Spleen (tissue), 11 donors: ENCODE data around the gene CPN2. TPM values are rescaled to one million over a fixed set of nuclear protein-coding genes. Genes with fewer than 3 reads are reported as not detected.

Experiments
- DNase-seq: peaks from one replicate; pipeline ENCODE4 v3.0.0-alpha.2; 2020
- H3K27ac ChIP-seq, 8 donors: fragments of 200-600 bp; sonication (generic) in 7 of 8; 1 replicate in 4 of 8; 2 replicates in 4 of 8; pipeline versions ENCODE4 v1.5.0 to v1.8.0; 2016 to 2021; ENCODE audit warnings: inconsistent platforms in 4 of 8, mild to moderate bottlenecking in 4 of 8, moderate library complexity in 1 of 8
- H3K27me3 ChIP-seq, 7 donors: fragments of 200-600 bp; sonication (generic) in 6 of 7; replicated peaks in 1 of 7; 1 replicate in 4 of 7; 2 replicates in 3 of 7; pipeline versions ENCODE4 v1.5.0 to v1.8.0; 2016 to 2021; ENCODE audit warnings: inconsistent platforms in 3 of 7, mild to moderate bottlenecking in 1 of 7
- H3K36me3 ChIP-seq, 6 donors: fragments of 200-600 bp; sonication (generic) in 5 of 6; 1 replicate in 4 of 6; 2 replicates in 2 of 6; pipeline versions ENCODE4 v1.5.0 to v1.8.0; 2016 to 2021; ENCODE audit warnings: inconsistent platforms in 2 of 6
- H3K4me1 ChIP-seq, 6 donors: fragments of 200-600 bp; sonication (generic) in 5 of 6; 1 replicate in 3 of 6; 2 replicates in 3 of 6; pipeline versions ENCODE4 v1.5.0 to v1.8.0; 2016 to 2021; ENCODE audit warnings: inconsistent platforms in 3 of 6
- H3K4me3 ChIP-seq, 8 donors: fragments of 200-600 bp; sonication (generic) in 7 of 8; 1 replicate in 4 of 8; 2 replicates in 4 of 8; pipeline versions ENCODE4 v1.5.0 to v1.8.0; 2016 to 2021; ENCODE audit warnings: inconsistent platforms in 4 of 8, mild to moderate bottlenecking in 4 of 8, moderate library complexity in 2 of 8
- H3K9me3 ChIP-seq, 8 donors: fragments of 200-600 bp; sonication (generic) in 7 of 8; 1 replicate in 4 of 8; 2 replicates in 4 of 8; pipeline versions ENCODE4 v1.5.0 to v1.8.0; 2016 to 2021; ENCODE audit warnings: inconsistent platforms in 4 of 8
- POLR2A ChIP-seq, 3 donors: fragments of 450-650 bp; IDR thresholded peaks; one replicate each; pipeline ENCODE4 v1.5.1; 2017; ENCODE audit warnings: antibody characterized with exemption in 3 of 3, mild to moderate bottlenecking in 1 of 3
- POLR2AphosphoS5 ChIP-seq, 3 donors: sonication (generic); formaldehyde crosslinking; IDR thresholded peaks; one replicate each; pipeline ENCODE4 v1.5.1; 2017; ENCODE audit warnings: antibody characterized with exemption in 3 of 3
- WGBS, 5 donors: extraction: QIAGEN DNeasy Blood & Tissue Kit in 3 of 5; methylation state at CpG; one replicate each; pipeline versions ENCODE4 v1.1.5 to v1.1.7; 2013 to 2018; 5-methylcytosine and 5-hydroxymethylcytosine counted together
- intact Hi-C: fragments of 100-400 bp; cut with DNase I; formaldehyde crosslinking; loops from one replicate; pipeline ENCODE4 v1.15.0; 2023; ENCODE audit warnings: low total_unique reads
- polyA plus RNA-seq, 3 donors: library from polyadenylated mRNA; stranded (reverse); fragments of 200-250 nt; gene quantifications; one replicate each; pipeline ENCODE4 v1.2.1, GENCODE V29; 2013
- total RNA-seq, 7 donors: library from RNA; depleted of rRNA in 3 of 7; stranded (reverse); fragments of >200 nt in 3 of 7; fragmentation: NEBNext Ultra II Directional in 4 of 7; extraction: Animal tissue kit (Norgen Biotek cat#: 25700) in 4 of 7; gene quantifications; one replicate each; pipeline versions ENCODE4 v1.1.0 to v1.2.1, GENCODE V29; 2016 to 2021
- TF ChIP-seq, protein P1 (sequence below), 11 experiments: fragments of 200-600 bp in 7 of 11; fragments of 450-650 bp in 4 of 11; sonication (generic) in 4 of 11; IDR thresholded peaks in 8 of 11; conservative IDR thresholded peaks in 3 of 11; 1 replicate in 7 of 11; 2 replicates in 4 of 11; pipeline versions ENCODE4 v1.4.0 to v1.8.0; 2016 to 2021; ENCODE audit warnings: antibody characterized with exemption in 11 of 11, inconsistent platforms in 4 of 11, mild to moderate bottlenecking in 1 of 11
- donor health status: healthy with polysubstance abuse.
- donor health status: DM: no; HTN: no; CAD: no; lungs with moderate emphysema.
- donor health status: DM: no; HTN: no; CAD: no.
- donor health status: Bipolar disorder and iron deficiency.
- donor health status: healthy.
- donor health status: DM: no; HTN: no; CAD: no.
- donor health status: DM: yes; HTN: yes; CAD: no.

CPN2 gene
- total and polyA plus RNA-seq, 10 donors: 0.26 to 4.4 (median 0.76) TPM

DNA sequence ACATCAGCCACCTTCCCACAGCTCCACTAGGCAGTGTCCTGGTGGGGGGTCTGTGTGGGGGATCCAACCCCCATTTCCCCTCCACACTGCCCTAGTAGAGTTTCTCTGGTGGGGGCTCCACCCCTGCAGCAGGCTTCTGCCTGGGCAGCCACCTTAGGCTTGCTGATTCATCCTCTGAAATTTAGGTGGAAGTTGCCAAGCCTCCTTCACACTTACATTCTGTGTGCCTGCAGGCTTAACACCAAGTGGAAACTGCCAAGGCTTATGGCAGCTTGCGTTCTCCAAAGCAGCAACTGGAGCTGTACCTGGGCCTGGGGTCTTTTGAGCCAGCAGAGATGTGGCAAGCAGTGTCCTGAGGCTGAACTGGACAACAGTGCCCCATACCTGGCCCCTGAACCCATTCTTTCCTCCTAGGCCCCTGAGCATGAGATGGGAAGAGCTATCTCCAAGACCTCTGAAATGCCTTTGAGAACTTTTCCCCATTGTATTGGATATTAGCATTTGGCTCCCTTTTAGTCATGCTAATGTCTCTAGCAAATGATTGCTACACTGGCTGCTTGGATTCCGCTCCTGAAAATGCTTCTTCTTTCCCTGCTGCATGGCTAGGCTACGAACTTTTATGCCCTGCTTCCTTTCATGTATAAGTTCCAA lies 32.5 kb downstream of the CPN2 start:
- DNase-seq: no peak
- TF ChIP-seq, protein P1, sequence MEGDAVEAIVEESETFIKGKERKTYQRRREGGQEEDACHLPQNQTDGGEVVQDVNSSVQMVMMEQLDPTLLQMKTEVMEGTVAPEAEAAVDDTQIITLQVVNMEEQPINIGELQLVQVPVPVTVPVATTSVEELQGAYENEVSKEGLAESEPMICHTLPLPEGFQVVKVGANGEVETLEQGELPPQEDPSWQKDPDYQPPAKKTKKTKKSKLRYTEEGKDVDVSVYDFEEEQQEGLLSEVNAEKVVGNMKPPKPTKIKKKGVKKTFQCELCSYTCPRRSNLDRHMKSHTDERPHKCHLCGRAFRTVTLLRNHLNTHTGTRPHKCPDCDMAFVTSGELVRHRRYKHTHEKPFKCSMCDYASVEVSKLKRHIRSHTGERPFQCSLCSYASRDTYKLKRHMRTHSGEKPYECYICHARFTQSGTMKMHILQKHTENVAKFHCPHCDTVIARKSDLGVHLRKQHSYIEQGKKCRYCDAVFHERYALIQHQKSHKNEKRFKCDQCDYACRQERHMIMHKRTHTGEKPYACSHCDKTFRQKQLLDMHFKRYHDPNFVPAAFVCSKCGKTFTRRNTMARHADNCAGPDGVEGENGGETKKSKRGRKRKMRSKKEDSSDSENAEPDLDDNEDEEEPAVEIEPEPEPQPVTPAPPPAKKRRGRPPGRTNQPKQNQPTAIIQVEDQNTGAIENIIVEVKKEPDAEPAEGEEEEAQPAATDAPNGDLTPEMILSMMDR (IDR thresholded peaks at IDR 0.05 in 8 of 11, conservative IDR thresholded peaks at IDR 0.05 in 3 of 11): no peak
- TF ChIP-seq POLR2AphosphoS5 (IDR thresholded peaks at IDR 0.05) (no peak), POLR2A (IDR thresholded peaks at IDR 0.05) (no peak)
- Histone ChIP-seq H3K4me3 (no peak overlapping the region), H3K36me3 (no peaks in the 10 kb centered on the region), H3K27me3 (peaks cover 0 to 81% (median 15%) of the 10 kb centered on the region in 7 donors), H3K27ac (no peak overlapping the region), H3K9me3 (peaks cover 0 to 21% (median 15%) of the 10 kb centered on the region in 8 donors), H3K4me1 (peaks cover 3 to 31% (median 21%) of the 10 kb centered on the region in 6 donors)
- WGBS, 5 donors: 85 to 98% (median 93%) methylated on average over 3 of the region's 3 CpGs
- intact Hi-C loops: loop anchor here (5.0 kb wide), 2 partner anchors 181 to 541 kb away; partner anchors contain the start of gene HES1

DNA sequence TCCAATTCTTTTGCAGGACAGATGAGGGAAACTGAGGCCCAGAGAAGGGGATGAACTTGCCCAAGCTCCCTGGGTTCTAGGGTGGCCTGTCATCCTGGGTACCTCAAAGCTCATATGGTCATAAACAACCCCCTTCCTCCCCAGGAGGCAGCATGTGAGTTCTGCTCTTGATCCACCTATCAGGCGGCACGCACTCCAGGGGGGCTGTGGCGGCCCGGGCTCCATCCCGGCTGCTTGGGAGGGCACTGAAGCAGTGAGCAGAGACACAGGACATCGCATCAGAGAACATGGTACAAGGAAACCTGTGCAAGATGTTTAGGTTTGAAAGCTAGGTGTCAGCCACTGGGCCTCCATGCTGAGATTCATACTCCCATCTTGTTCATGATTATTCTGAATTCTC lies 34.2 kb downstream of the CPN2 start:
- DNase-seq: no peak
- intact Hi-C loops: loop anchor here (5.0 kb wide), 2 partner anchors 180 to 540 kb away; partner anchors contain the start of gene HES1
- Histone ChIP-seq H3K4me1 (peaks cover 3 to 37% (median 19%) of the 10 kb centered on the region in 6 donors), H3K27ac (no peak overlapping the region), H3K27me3 (peaks cover 0 to 81% (median 15%) of the 10 kb centered on the region in 7 donors), H3K4me3 (no peak overlapping the region), H3K9me3 (peaks cover 0 to 21% (median 15%) of the 10 kb centered on the region in 8 donors), H3K36me3 (no peaks in the 10 kb centered on the region)
- 92 to 100% (median 97%) methylated on average over 6 of the region's 6 CpGs for WGBS, 5 donors
- TF ChIP-seq POLR2AphosphoS5 (IDR thresholded peaks at IDR 0.05) (no peak), POLR2A (IDR thresholded peaks at IDR 0.05) (no peak)
- TF ChIP-seq, protein P1 (IDR thresholded peaks at IDR 0.05 in 8 of 11, conservative IDR thresholded peaks at IDR 0.05 in 3 of 11): no peak

DNA sequence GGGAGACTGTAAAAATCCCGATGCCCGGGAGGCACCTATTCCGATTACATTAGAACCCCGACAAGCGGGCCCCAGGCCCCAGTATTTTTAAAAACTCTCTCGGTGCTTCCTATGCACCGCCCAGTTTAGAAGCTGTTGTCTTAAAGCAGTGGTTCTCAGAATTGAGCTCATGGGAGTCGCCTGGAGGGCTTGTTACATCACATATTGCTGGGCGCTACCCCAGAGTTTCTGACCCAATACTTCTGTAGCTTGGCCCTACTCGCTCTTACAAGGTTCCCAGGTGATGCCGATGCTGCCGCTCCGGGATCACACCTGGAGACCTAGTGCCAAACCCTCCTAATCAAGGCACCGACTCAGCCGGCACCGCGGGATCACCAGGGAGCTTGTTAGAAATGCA lies 35.2 kb downstream of the CPN2 start:
- H3K9me3 ChIP-seq: peaks cover 0 to 21% (median 15%) of the 10 kb centered on the region in 8 donors
- intact Hi-C loops: loop anchor here (5.0 kb wide), 2 partner anchors 179 to 539 kb away; partner anchors contain the start of gene HES1
- H3K4me1 ChIP-seq: peaks cover 3 to 37% (median 19%) of the 10 kb centered on the region in 6 donors
- H3K4me3 ChIP-seq: peak overlapping the region in 7 of 8 donors; percentile 33 to 67 (median 42)
- H3K27me3 ChIP-seq: peaks cover 0 to 76% (median 15%) of the 10 kb centered on the region in 7 donors
- no peak for DNase-seq
- H3K27ac ChIP-seq: no peak overlapping the region
- H3K36me3 ChIP-seq: no peaks in the 10 kb centered on the region
- 19 to 34% (median 26%) methylated on average over 15 to 17 of the region's 17 CpGs for WGBS, 5 donors
- TF ChIP-seq POLR2AphosphoS5 (IDR thresholded peaks at IDR 0.05) (no peak), POLR2A (IDR thresholded peaks at IDR 0.05) (no peak)
- TF ChIP-seq, protein P1 (IDR thresholded peaks at IDR 0.05 in 8 of 11, conservative IDR thresholded peaks at IDR 0.05 in 3 of 11): peak in 5 of 11 experiments; percentile 4 to 61 (median 43)
